Keratinocyte (primary cell): ENCODE data around the gene CDH1. TPM values are rescaled to one million over a fixed set of nuclear protein-coding genes. Genes with fewer than 3 reads are reported as not detected.

Experiments used
- DNase-seq: peaks from one replicate; pipeline ENCODE4 v3.0.0-alpha.2; 2011; ENCODE audit warnings: low read depth, missing footprints, low spot score
- FAIRE-seq: peaks from 2 replicates; lab custom pipeline; 2011; peaks lifted over from hg19 to GRCh38; lab: Jason Lieb, UNC
- H2AFZ ChIP-seq: 2 replicates; pipeline ENCODE4 v1.6.0; 2012; ENCODE audit warnings: low read length, control low read depth, inconsistent platforms; ENCODE audit not compliant: control insufficient read depth
- H3K27ac ChIP-seq: 2 replicates; pipeline ENCODE4 v1.5.1; 2011; ENCODE audit warnings: low read length; ENCODE audit not compliant: control insufficient read depth, insufficient read depth
- H3K27me3 ChIP-seq: 3 replicates; pipeline ENCODE4 v1.6.0; 2011; ENCODE audit warnings: low read length; ENCODE audit not compliant: control insufficient read depth, insufficient read depth; ENCODE audit errors: extremely low read depth
- H3K36me3 ChIP-seq, 2 experiments: 2 replicates in 1 of 2; 3 replicates in 1 of 2; pipeline ENCODE4 v1.5.1; 2011; ENCODE audit warnings: low read length in 2 of 2, mild to moderate bottlenecking in 1 of 2; ENCODE audit not compliant: control insufficient read depth in 2 of 2, insufficient read depth in 2 of 2; ENCODE audit errors: extremely low read depth in 1 of 2
- H3K4me1 ChIP-seq: 3 replicates; pipeline ENCODE4 v1.5.1; 2011; ENCODE audit warnings: low read length; ENCODE audit not compliant: control insufficient read depth, insufficient read depth; ENCODE audit errors: extremely low read depth
- H3K4me2 ChIP-seq: 3 replicates; pipeline ENCODE4 v1.6.0; 2011; ENCODE audit warnings: low read depth, low read length; ENCODE audit not compliant: control insufficient read depth, insufficient read depth; ENCODE audit errors: extremely low read depth
- H3K4me3 ChIP-seq, 3 experiments: fragments of 200-600 bp in 1 of 3; sonication (generic) in 1 of 3; 2 replicates in 2 of 3; 3 replicates in 1 of 3; pipeline ENCODE4 v1.5.1; 2011 to 2016; ENCODE audit warnings: low read length in 3 of 3, mild to moderate bottlenecking in 3 of 3, control low read depth in 2 of 3, inconsistent platforms in 1 of 3, low read depth in 1 of 3, mixed read lengths in 1 of 3, mixed run types in 1 of 3, moderate library complexity in 1 of 3; ENCODE audit not compliant: control insufficient read depth in 2 of 3, insufficient read depth in 2 of 3; ENCODE audit errors: extremely low read depth in 1 of 3
- H3K79me2 ChIP-seq: 2 replicates; pipeline ENCODE4 v1.6.0; 2012; ENCODE audit warnings: low read length; ENCODE audit not compliant: control insufficient read depth, insufficient read depth
- H3K9ac ChIP-seq: 3 replicates; pipeline ENCODE4 v1.6.0; 2011; ENCODE audit warnings: low read length; ENCODE audit not compliant: control insufficient read depth, insufficient read depth; ENCODE audit errors: extremely low read depth
- H3K9me1 ChIP-seq: 3 replicates; pipeline ENCODE4 v1.6.0; 2011; ENCODE audit warnings: low read length; ENCODE audit not compliant: control insufficient read depth, insufficient read depth; ENCODE audit errors: extremely low read depth
- H3K9me3 ChIP-seq: 2 replicates; pipeline ENCODE4 v1.5.1; 2012; ENCODE audit warnings: low read depth, low read length; ENCODE audit not compliant: control insufficient read depth
- H4K20me1 ChIP-seq: 3 replicates; pipeline ENCODE4 v1.6.0; 2011; ENCODE audit warnings: low read length; ENCODE audit not compliant: control insufficient read depth, insufficient read depth; ENCODE audit errors: extremely low read depth
- CTCF ChIP-seq, 3 experiments: IDR thresholded peaks in 1 of 3; conservative IDR thresholded peaks in 1 of 3; optimal IDR thresholded peaks in 1 of 3; 2 replicates in 2 of 3; 3 replicates in 1 of 3; pipeline versions ENCODE3 to v1.5.1; 2011; ENCODE audit warnings: low read length in 3 of 3, mild to moderate bottlenecking in 3 of 3, moderate library complexity in 2 of 3, control low read depth in 1 of 3, inconsistent platforms in 1 of 3; ENCODE audit not compliant: insufficient read depth in 2 of 3; ENCODE audit errors: extremely low read depth in 1 of 3
- EZH2 ChIP-seq: IDR thresholded peaks from one replicate; pipeline ENCODE4 v1.6.1; 2012; ENCODE audit warnings: inconsistent platforms, mild to moderate bottlenecking, low read length, moderate library complexity
- dilution Hi-C: fragments of 300-500 bp; cut with MboI; formaldehyde crosslinking; loops from one replicate; pipeline ENCODE4 v1.7.0; 2020; ENCODE audit warnings: low sequenced_read_pairs; ENCODE audit not compliant: extremely low pct_ligation_motif_present
- polyA plus RNA-seq, 5 experiments: library from polyadenylated mRNA; depleted of rRNA in 3 of 5; stranded (reverse) in 3 of 5; stranded (forward) in 1 of 5; unstranded in 1 of 5; fragments of >200 nt; gene quantifications; 1 replicate in 1 of 5; 2 replicates in 3 of 5; 3 replicates in 1 of 5; pipeline versions ENCODE4 v1.2.1 to v1.2.3, GENCODE V29; 2011 to 2012; ENCODE audit warnings: missing spikeins in 2 of 5, low read depth in 1 of 5, low replicate concordance in 1 of 5

Gene CDH1
- polyA plus RNA-seq, 1 donor (not counting 4 experiments of a cell fraction or from before 2014, with no cell fraction given), result 247 TPM

GRCh38 chr16:68802190-68802589 is 65.1 kb downstream of the CDH1 start:
- no peaks in the 10 kb centered on the region for H3K27me3 ChIP-seq
- peak overlapping the region; percentile 45 for H3K4me2 ChIP-seq
- TF ChIP-seq CTCF (optimal IDR thresholded peaks at IDR 0.05 in 1 of 3, IDR thresholded peaks at IDR 0.05 in 1 of 3, conservative IDR thresholded peaks at IDR 0.05 in 1 of 3; ENCODE audit: extremely low read depth in 1 of 3, insufficient read depth in 2 of 3, low read length in 3 of 3) (no peak), EZH2 (no peak)
- peak overlapping the region; percentile 64 for H3K9ac ChIP-seq
- DNase-seq, result peak; percentile 85
- H3K79me2 ChIP-seq, result peaks cover 51% of the 10 kb centered on the region
- peak overlapping the region; percentile 85 for H3K27ac ChIP-seq
- no peaks in the 10 kb centered on the region for H3K9me3 ChIP-seq
- peaks cover 2% of the 10 kb centered on the region for H4K20me1 ChIP-seq
- FAIRE-seq, result peak; percentile 62
- H3K9me1 ChIP-seq, result no peaks in the 10 kb centered on the region
- H3K36me3 ChIP-seq, result peaks cover 15 to 35% of the 10 kb centered on the region in 2 experiments
- no peak overlapping the region for H3K4me3 ChIP-seq
- peaks cover 50% of the 10 kb centered on the region for H3K4me1 ChIP-seq
- no peak overlapping the region for H2AFZ ChIP-seq
- dilution Hi-C loops, result no loop called here

GRCh38 chr16:68806422-68806821 is 69.3 kb downstream of the CDH1 start:
- Histone ChIP-seq H2AFZ (no peak overlapping the region), H3K79me2 (peaks cover 41% of the 10 kb centered on the region), H3K9ac (no peak overlapping the region), H3K27ac (no peak overlapping the region), H4K20me1 (peaks cover 2% of the 10 kb centered on the region), H3K9me3 (no peaks in the 10 kb centered on the region), H3K9me1 (peaks cover 2% of the 10 kb centered on the region), H3K36me3 (peaks cover 37 to 57% of the 10 kb centered on the region in 2 experiments), H3K4me1 (peaks cover 19% of the 10 kb centered on the region), H3K4me2 (no peak overlapping the region), H3K27me3 (no peaks in the 10 kb centered on the region), H3K4me3 (no peak overlapping the region)
- dilution Hi-C loops, result no loop called here
- no peak for DNase-seq
- TF ChIP-seq CTCF (optimal IDR thresholded peaks at IDR 0.05 in 1 of 3, IDR thresholded peaks at IDR 0.05 in 1 of 3, conservative IDR thresholded peaks at IDR 0.05 in 1 of 3; ENCODE audit: extremely low read depth in 1 of 3, insufficient read depth in 2 of 3, low read length in 3 of 3), result no peak
- TF ChIP-seq EZH2, result no peak
- FAIRE-seq, result no peak
